HepG2 (cell line): Measurements from ENCODE around the gene HS6ST1. TPM values are rescaled to one million over a fixed set of nuclear protein-coding genes. Genes with fewer than 3 reads are reported as not detected.
A peak's percentile ranks its signal among the peaks of the same experiment; 100 is the strongest.

ENCODE experiments used
- AHR ChIP-seq: IDR thresholded peaks from 2 replicates; pipeline ENCODE4 v1.6.1; 2018; ENCODE audit warnings: missing genetic modification reagents, missing compliant biosample characterization
- CENPBD1 ChIP-seq: sonication (generic); formaldehyde crosslinking; IDR thresholded peaks from 2 replicates; pipeline ENCODE4 v1.8.0; 2022; ENCODE audit warnings: missing genetic modification reagents, low read depth, mild to moderate bottlenecking, borderline replicate concordance
- KLF13 ChIP-seq: sonication (generic); formaldehyde crosslinking; IDR thresholded peaks from 2 replicates; pipeline ENCODE4 v1.4.0; 2020; ENCODE audit warnings: mild to moderate bottlenecking, missing genetic modification reagents
- MBD4 ChIP-seq: IDR thresholded peaks from 2 replicates; pipeline ENCODE4 v1.6.1; 2012; ENCODE audit warnings: low read length, inconsistent platforms, borderline replicate concordance
- MEIS2 ChIP-seq: sonication (generic); formaldehyde crosslinking; IDR thresholded peaks from 2 replicates; pipeline ENCODE4 v1.9.0; 2021; ENCODE audit warnings: mild to moderate bottlenecking, missing genetic modification reagents
- MIER2 ChIP-seq: IDR thresholded peaks from 2 replicates; pipeline ENCODE4 v1.6.1; 2016; ENCODE audit warnings: missing biosample characterization, missing genetic modification reagents
- ONECUT2 ChIP-seq: sonication (generic); formaldehyde crosslinking; IDR thresholded peaks from 2 replicates; pipeline ENCODE4 v1.4.0; 2020; ENCODE audit warnings: missing genetic modification reagents
- REPIN1 ChIP-seq: sonication (generic); formaldehyde crosslinking; IDR thresholded peaks from 2 replicates; pipeline ENCODE4 v1.8.0; 2022; ENCODE audit warnings: missing genetic modification reagents, low read depth, mild to moderate bottlenecking, borderline replicate concordance
- SKIL ChIP-seq: sonication (generic); formaldehyde crosslinking; IDR thresholded peaks from 2 replicates; pipeline ENCODE4 v1.8.0; 2022; ENCODE audit warnings: missing genetic modification reagents, mild to moderate bottlenecking, moderate library complexity, borderline replicate concordance
- TARDBP ChIP-seq: sonication (generic); formaldehyde crosslinking; IDR thresholded peaks from 2 replicates; pipeline ENCODE4 v1.8.0; 2022; ENCODE audit warnings: mild to moderate bottlenecking, missing genetic modification reagents
- TBX2 ChIP-seq: sonication (generic); formaldehyde crosslinking; IDR thresholded peaks from 2 replicates; pipeline ENCODE4 v1.5.0; 2020; ENCODE audit warnings: missing genetic modification reagents, mild to moderate bottlenecking, borderline replicate concordance
- TFAP4 ChIP-seq: sonication (generic); IDR thresholded peaks from 2 replicates; pipeline ENCODE4 v1.6.1; 2016; ENCODE audit warnings: low read depth, borderline replicate concordance
- TMF1 ChIP-seq: sonication (generic); formaldehyde crosslinking; IDR thresholded peaks from 2 replicates; pipeline ENCODE4 v1.8.1; 2022; ENCODE audit warnings: low read depth, missing genetic modification reagents
- ZBTB38 ChIP-seq: sonication (generic); formaldehyde crosslinking; IDR thresholded peaks from 2 replicates; pipeline ENCODE4 v1.5.1; 2020; ENCODE audit warnings: mild to moderate bottlenecking, missing genetic modification reagents
- ZNF17 ChIP-seq: sonication (generic); formaldehyde crosslinking; IDR thresholded peaks from 2 replicates; pipeline ENCODE4 v1.5.0; 2020; ENCODE audit warnings: mild to moderate bottlenecking, missing genetic modification reagents
- ZNF275 ChIP-seq: sonication (generic); formaldehyde crosslinking; IDR thresholded peaks from 2 replicates; pipeline ENCODE4 v1.8.0; 2022; ENCODE audit warnings: missing genetic modification reagents, mild to moderate bottlenecking, inconsistent platforms, borderline replicate concordance
- ZNF549 ChIP-seq: sonication (generic); formaldehyde crosslinking; IDR thresholded peaks from 2 replicates; pipeline ENCODE4 v1.5.0; 2020; ENCODE audit warnings: missing genetic modification reagents
- ZNF577 ChIP-seq: sonication (generic); formaldehyde crosslinking; IDR thresholded peaks from 2 replicates; pipeline ENCODE4 v1.4.0; 2020; ENCODE audit warnings: mild to moderate bottlenecking, low read depth, missing genetic modification reagents, borderline replicate concordance
- ZNF614 ChIP-seq: IDR thresholded peaks from 2 replicates; pipeline ENCODE4 v1.6.1; 2018; ENCODE audit warnings: missing biosample characterization, missing genetic modification reagents, inconsistent platforms, borderline replicate concordance
- ZNF687 ChIP-seq: sonication (generic); formaldehyde crosslinking; IDR thresholded peaks from 2 replicates; pipeline ENCODE4 v1.5.1; 2020; ENCODE audit warnings: mild to moderate bottlenecking, missing genetic modification reagents, moderate library complexity
- ZNF746 ChIP-seq: sonication (generic); formaldehyde crosslinking; IDR thresholded peaks from 2 replicates; pipeline ENCODE4 v1.8.0; 2022; ENCODE audit warnings: mild to moderate bottlenecking, missing genetic modification reagents
- polyA plus RNA-seq, 8 experiments: library from polyadenylated mRNA; depleted of rRNA in 3 of 8; stranded (reverse) in 7 of 8; unstranded in 1 of 8; fragments of >200 nt; fragmentation: Illumina TruSeq in 4 of 8; extraction: Trizol in 4 of 8; gene quantifications; 2 replicates each; pipeline versions ENCODE4 v1.2.1 to v1.2.3, GENCODE V29; 2011 to 2016; ENCODE audit warnings: low read depth in 4 of 8, missing spikeins in 1 of 8, mixed read lengths in 1 of 8; ENCODE audit not compliant: insufficient read depth in 1 of 8
- total RNA-seq, 5 experiments: library from RNA; depleted of rRNA; stranded (reverse); fragments of >200 nt; fragmentation: Illumina TruSeq; extraction: Trizol; gene quantifications; 2 replicates each; pipeline ENCODE4 v1.2.3, GENCODE V29; 2016; ENCODE audit warnings: low read depth in 1 of 5

HS6ST1 gene
- total and polyA plus RNA-seq, 2 of the 13 experiments (the other 11 are each of a cell fraction or from before 2014, with no cell fraction given), result 34.5 to 84.6 TPM

GRCh38 chr2:128233790-128234395, 84.8 kb downstream of the HS6ST1 start (continued):
- TF ChIP-seq KLF13 (CRISPR knock-in tag) (no peak), TBX2 (CRISPR knock-in tag) (0 out of 2 replicates have a peak, but pooled peaks have one; percentile 0), ZNF577 (peak; percentile 9; the same call in 1 of the 2 replicates), TARDBP (no peak), ZBTB38 (CRISPR knock-in tag) (no peak), MBD4 (no peak), ZNF549 (CRISPR knock-in tag) (no peak), SKIL (CRISPR knock-in tag) (no peak), ZNF746 (CRISPR knock-in tag) (no peak; the same call in 1 of the 2 replicates), MEIS2 (CRISPR knock-in tag) (no peak), REPIN1 (CRISPR knock-in tag) (0 out of 2 replicates have a peak, but pooled peaks have one; percentile 2), MIER2 (CRISPR knock-in tag) (0 out of 2 replicates have a peak, but pooled peaks have one; percentile 47), TMF1 (CRISPR knock-in tag) (peak; percentile 81; the same call in 1 of the 2 replicates), ZNF687 (0 out of 2 replicates have a peak, but pooled peaks have one; percentile 38), AHR (CRISPR knock-in tag) (no peak), ZNF275 (CRISPR knock-in tag) (no peak), ONECUT2 (CRISPR knock-in tag) (no peak), ZNF614 (no peak), CENPBD1 (0 out of 2 replicates have a peak, but pooled peaks have one; percentile 6), TFAP4 (peak; percentile 55; the same call in 1 of the 2 replicates), ZNF17 (CRISPR knock-in tag) (no peak)
